ENCODE measurements around the gene SORCS2.

GRCh38 chr4:7301126-7301785 is 108.9 kb downstream of the SORCS2 start:
- TF ChIP-seq CTCF (conservative IDR thresholded peaks at IDR 0.05; ENCODE audit: low read depth, low read length) (no peak), EZH2 (IDR thresholded peaks at IDR 0.05; ENCODE audit: low read length, unreplicated experiment) (no peak)

All from PC-3 (cell line).